ENCODE data around the gene SLC25A47.
"Not testable (repeated sequence)": the region's sequence is repeated elsewhere in the genome, so short reads cannot be mapped to it uniquely, and the experiment has no call there.

The SLC25A47 gene

GRCh38 chr14:100289916-100290606 lies 33.1 kb upstream of the SLC25A47 start:
- DNase-seq (ENCODE audit: low read depth, low spot score), result no peak

- no peak for DNase-seq (ENCODE audit: low read depth, low spot score)
Observed at GRCh38 chr14:100290607-100291304, 32.4 kb upstream of the SLC25A47 start.

GRCh38 chr14:100291305-100292075 lies 31.6 kb upstream of the SLC25A47 start:
- DNase-seq (ENCODE audit: low read depth, low spot score), result no peak

GRCh38 chr14:100292301-100292775 lies 30.8 kb upstream of the SLC25A47 start:
- DNase-seq (ENCODE audit: low read depth, low spot score), result no peak

GRCh38 chr14:100292776-100293461 lies 30.2 kb upstream of the SLC25A47 start:
- no peak for DNase-seq (ENCODE audit: low read depth, low spot score)

- no peak for DNase-seq (ENCODE audit: low read depth, low spot score)
Observed at GRCh38 chr14:100293497-100294212, 29.5 kb upstream of the SLC25A47 start.

- no peak for DNase-seq (ENCODE audit: low read depth, low spot score)
Observed at GRCh38 chr14:100294213-100294962, 28.8 kb upstream of the SLC25A47 start.

GRCh38 chr14:100294963-100295330 lies 28.2 kb upstream of the SLC25A47 start:
- DNase-seq (ENCODE audit: low read depth, low spot score), result no peak

GRCh38 chr14:100295376-100296105 lies 27.6 kb upstream of the SLC25A47 start:
- DNase-seq (ENCODE audit: low read depth, low spot score), result no peak

- DNase-seq (ENCODE audit: low read depth, low spot score), result no peak
Observed at GRCh38 chr14:100296106-100296651, 27.0 kb upstream of the SLC25A47 start.

- DNase-seq (ENCODE audit: low read depth, low spot score), result not testable (repeated sequence)
Observed at GRCh38 chr14:100296729-100297128, 26.4 kb upstream of the SLC25A47 start.

GRCh38 chr14:100297320-100298300 lies 25.5 kb upstream of the SLC25A47 start:
- no peak for DNase-seq (ENCODE audit: low read depth, low spot score)

GRCh38 chr14:100298551-100299237 lies 24.4 kb upstream of the SLC25A47 start:
- DNase-seq (ENCODE audit: low read depth, low spot score), result no peak

GRCh38 chr14:100299238-100299560 lies 23.9 kb upstream of the SLC25A47 start:
- DNase-seq (ENCODE audit: low read depth, low spot score), result no peak

- DNase-seq (ENCODE audit: low read depth, low spot score), result no peak
Observed at GRCh38 chr14:100302616-100303015, 20.5 kb upstream of the SLC25A47 start.

- DNase-seq (ENCODE audit: low read depth, low spot score), result no peak
Observed at GRCh38 chr14:100303179-100303578, 20.0 kb upstream of the SLC25A47 start.

- no peak for DNase-seq (ENCODE audit: low read depth, low spot score)
Observed at GRCh38 chr14:100303925-100304324, 19.2 kb upstream of the SLC25A47 start.

GRCh38 chr14:100304825-100305323 lies 18.3 kb upstream of the SLC25A47 start:
- no peak for DNase-seq (ENCODE audit: low read depth, low spot score)

All from activated CD4-positive, CD25-positive, alpha-beta regulatory T cell treated with anti-CD3 and anti-CD28 coated beads, Interleukin-2, amount 50 U/mL, for 16 hours (primary cell).